ENCODE results near the gene ROBO4.
A peak's percentile ranks its signal among the peaks of the same experiment; 100 is the strongest.

The ROBO4 gene

GRCh38 chr11:124889191-124890091 lies 8.2 kb downstream of the ROBO4 start:
- DNase-seq (ENCODE audit: low read depth in 2 of 2) = no peak

- DNase-seq (ENCODE audit: low read depth in 2 of 2) = no peak
These were observed 10.0 kb downstream of the ROBO4 start for GRCh38 chr11:124887667-124888013.

GRCh38 chr11:124886978-124887666 lies 10.5 kb downstream of the ROBO4 start:
- no peak for DNase-seq (ENCODE audit: low read depth in 2 of 2)

- DNase-seq (ENCODE audit: low read depth in 2 of 2) = no peak
These were observed 11.2 kb downstream of the ROBO4 start for GRCh38 chr11:124886476-124886875.

GRCh38 chr11:124884869-124885479 lies 12.7 kb downstream of the ROBO4 start:
- no peak for DNase-seq (ENCODE audit: low read depth in 2 of 2)

GRCh38 chr11:124884340-124884739 lies 13.3 kb downstream of the ROBO4 start:
- no peak for DNase-seq (ENCODE audit: low read depth in 2 of 2)

- no peak for DNase-seq (ENCODE audit: low read depth in 2 of 2)
These were observed 15.2 kb downstream of the ROBO4 start for GRCh38 chr11:124882339-124883071.

- no peak for DNase-seq (ENCODE audit: low read depth in 2 of 2)
These were observed 16.7 kb downstream of the ROBO4 start for GRCh38 chr11:124880958-124881357.

GRCh38 chr11:124880290-124880611 lies 17.4 kb downstream of the ROBO4 start:
- DNase-seq (ENCODE audit: low read depth in 2 of 2) = no peak

- DNase-seq (ENCODE audit: low read depth in 2 of 2) = no peak
These were observed 18.0 kb downstream of the ROBO4 start for GRCh38 chr11:124879493-124880289.

GRCh38 chr11:124878759-124879492 lies 18.7 kb downstream of the ROBO4 start:
- DNase-seq (ENCODE audit: low read depth in 2 of 2) = no peak

GRCh38 chr11:124877910-124878758 lies 19.5 kb downstream of the ROBO4 start:
- no peak for DNase-seq (ENCODE audit: low read depth in 2 of 2)

- DNase-seq (ENCODE audit: low read depth in 2 of 2) = no peak
These were observed 20.1 kb downstream of the ROBO4 start for GRCh38 chr11:124877631-124877909.

- DNase-seq (ENCODE audit: low read depth in 2 of 2) = no peak
These were observed 20.6 kb downstream of the ROBO4 start for GRCh38 chr11:124876818-124877630.

- peak; percentile 37 to 49 for DNase-seq (ENCODE audit: low read depth in 2 of 2)
These were observed 21.5 kb downstream of the ROBO4 start for GRCh38 chr11:124875943-124876817.

- no peak for DNase-seq (ENCODE audit: low read depth in 2 of 2)
These were observed 22.3 kb downstream of the ROBO4 start for GRCh38 chr11:124875401-124875800.

GRCh38 chr11:124874571-124875255 lies 23.0 kb downstream of the ROBO4 start:
- DNase-seq (ENCODE audit: low read depth in 2 of 2) = no peak
